GM19238 (cell line): ENCODE measurements around the gene AUTS2.

ENCODE experiments used
- DNase-seq: peaks from one replicate; pipeline ENCODE4 v3.0.0; 2011; ENCODE audit warnings: low spot score; ENCODE audit not compliant: insufficient read length

Gene AUTS2

GRCh38 chr7:70292716-70293115 is 694.4 kb downstream of the AUTS2 start:
- no peak for DNase-seq

DNA sequence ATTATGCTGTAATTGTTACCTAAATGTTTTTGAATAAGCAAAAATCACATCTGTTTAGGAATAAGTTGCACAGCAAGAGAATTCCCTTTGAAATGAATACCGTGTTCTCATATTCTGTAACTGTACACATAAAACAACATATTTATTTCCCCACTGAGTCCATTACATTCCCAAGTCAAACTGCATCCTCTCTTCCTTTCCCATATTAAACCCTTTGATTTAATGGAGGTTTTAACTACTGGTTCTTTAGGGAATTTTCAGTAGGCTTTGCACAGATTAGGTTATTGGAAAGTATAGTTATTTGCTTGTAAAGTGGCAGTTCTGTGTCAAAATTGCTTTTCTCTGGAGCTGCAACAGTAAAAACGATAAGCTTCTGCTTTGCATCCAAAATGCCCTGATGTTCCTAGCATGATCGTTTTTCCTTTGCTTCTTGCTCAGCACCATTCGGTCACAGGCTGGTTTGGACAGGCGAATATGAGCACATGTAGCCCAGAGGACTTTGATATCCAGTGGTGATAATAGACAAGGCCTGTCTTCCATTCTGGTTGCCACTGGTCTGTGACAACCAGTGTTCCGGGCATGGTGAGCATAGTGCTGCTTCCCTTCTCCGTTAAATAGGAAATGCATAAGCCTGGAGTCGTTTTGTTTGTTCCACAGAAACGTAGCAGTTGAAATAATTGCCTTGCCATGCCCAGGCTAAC is 696.1 kb downstream of the AUTS2 start:
- no peak for DNase-seq

GRCh38 chr7:70298780-70299471 is 700.7 kb downstream of the AUTS2 start:
- DNase-seq = no peak

DNA sequence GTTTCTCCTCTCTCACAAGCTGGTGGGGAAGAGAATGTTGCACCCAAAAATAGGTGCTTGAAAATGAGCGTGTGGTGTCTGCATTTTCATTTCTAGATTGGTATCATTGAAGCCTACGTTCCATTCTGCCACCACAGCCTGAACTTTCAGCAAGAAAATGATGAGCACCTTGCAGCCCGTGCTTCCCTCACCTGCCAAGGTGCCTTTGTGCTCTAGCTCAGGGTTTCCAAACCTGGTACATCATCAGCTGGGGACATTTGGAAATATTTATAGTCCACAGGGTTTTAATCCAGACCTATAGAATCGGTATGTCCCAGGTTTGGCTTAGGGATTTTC is 701.2 kb downstream of the AUTS2 start:
- DNase-seq = no peak

GRCh38 chr7:70301673-70302185 is 703.5 kb downstream of the AUTS2 start:
- no peak for DNase-seq

- no peak for DNase-seq
Observed at GRCh38 chr7:70303309-70303708, 705.0 kb downstream of the AUTS2 start.

DNA sequence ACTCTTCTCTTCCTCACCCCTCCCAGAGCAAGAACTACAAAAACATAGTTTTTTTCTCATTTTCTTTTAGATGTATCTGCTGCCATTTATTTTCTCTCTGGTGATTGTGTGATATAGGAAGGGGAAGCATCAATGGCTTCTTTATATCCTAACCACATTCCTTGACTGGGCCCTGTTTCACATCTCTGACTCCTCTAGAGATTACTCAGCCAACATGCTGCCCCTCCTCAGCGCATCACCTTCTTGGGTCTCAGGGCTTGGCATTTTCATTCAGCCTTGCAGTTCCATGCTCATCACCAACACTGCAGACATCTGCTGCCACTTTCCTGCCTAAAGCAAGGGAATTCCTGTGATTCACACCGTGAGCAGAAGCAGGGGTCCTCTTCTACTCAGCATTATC is 705.5 kb downstream of the AUTS2 start:
- DNase-seq = no peak

- DNase-seq = no peak
Observed at GRCh38 chr7:70306173-70306572, 707.9 kb downstream of the AUTS2 start.

- DNase-seq = no peak
Observed at GRCh38 chr7:70307544-70308106, 709.4 kb downstream of the AUTS2 start.

DNA sequence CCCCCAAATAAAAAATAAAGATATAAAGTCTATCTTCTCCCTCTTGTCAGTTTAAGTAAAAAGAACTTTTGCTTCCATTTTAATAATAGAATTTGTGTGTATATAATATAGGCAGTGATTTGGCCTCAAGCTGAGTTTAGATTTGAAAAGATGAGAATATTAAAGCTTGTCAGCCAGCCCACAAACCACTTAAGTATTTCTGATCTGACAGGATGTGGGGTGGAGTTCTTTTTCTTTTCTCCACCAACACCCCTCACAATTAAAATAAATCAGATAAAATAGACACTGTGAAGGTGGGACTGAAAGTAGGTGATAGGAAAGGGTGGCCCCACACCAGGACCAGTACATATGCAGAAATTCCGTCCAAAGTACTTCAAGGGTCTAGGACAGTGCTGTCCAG is 714.1 kb downstream of the AUTS2 start:
- DNase-seq = no peak

DNA sequence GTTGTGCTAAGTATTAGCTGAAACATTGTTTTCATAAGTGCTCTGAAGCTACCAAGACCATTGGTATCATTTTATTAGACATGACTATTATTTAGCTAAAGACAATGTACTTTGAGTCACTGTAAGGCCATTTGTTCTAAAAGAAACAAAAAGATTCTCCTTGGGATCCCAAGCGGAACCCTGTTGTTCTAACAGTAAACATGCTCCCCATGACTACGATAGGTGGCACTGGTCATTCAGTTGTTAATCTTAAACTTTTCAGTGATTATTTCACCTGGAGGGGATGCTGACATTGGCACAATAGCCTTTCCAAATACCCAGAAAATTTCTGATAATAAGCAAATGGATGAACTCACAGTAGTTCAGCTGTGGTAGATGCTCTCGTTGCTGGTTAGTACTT is 715.0 kb downstream of the AUTS2 start:
- DNase-seq = no peak

DNA sequence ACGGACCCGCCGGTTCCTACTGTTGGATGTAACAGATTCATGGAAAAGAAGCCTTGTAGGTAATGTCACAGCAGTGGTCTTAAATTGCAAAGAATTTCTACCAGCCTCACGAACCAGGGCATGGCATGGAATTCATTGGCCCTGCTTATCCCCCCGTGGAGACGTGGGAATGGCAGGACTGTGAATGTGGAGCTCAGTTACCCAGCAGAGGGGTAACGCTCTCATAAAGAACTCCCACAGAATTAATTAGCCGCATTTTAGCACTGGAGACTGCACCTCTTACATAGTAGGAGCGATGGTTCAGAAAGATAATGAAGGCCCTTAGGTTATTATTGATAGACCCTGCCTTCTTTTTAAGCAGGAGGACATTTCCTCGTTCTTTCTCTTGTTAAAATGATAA is 715.4 kb downstream of the AUTS2 start:
- DNase-seq = no peak

GRCh38 chr7:70314221-70314620 is 715.9 kb downstream of the AUTS2 start:
- no peak for DNase-seq

GRCh38 chr7:70316745-70317144 is 718.5 kb downstream of the AUTS2 start:
- DNase-seq = no peak

DNA sequence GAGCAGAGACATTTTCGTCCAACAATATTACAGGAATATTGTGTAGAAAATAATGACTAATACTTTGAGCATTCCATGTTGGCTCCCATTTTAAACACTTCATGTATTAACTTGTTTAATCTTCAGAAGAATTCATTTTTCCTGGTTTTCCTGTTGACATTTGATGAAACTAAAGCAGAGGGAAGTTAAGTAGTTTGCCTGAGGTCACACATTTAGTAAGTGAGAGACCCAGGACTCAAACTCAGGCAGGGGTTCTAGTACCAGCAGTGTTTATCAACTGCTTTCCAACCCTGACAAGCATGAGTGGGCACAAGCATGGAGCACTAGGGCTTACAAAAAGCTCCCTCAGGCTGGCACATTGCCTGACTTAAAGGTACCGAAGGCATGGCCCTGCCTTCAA is 719.1 kb downstream of the AUTS2 start:
- no peak for DNase-seq

- DNase-seq = no peak
Observed at GRCh38 chr7:70318511-70318910, 720.2 kb downstream of the AUTS2 start.

DNA sequence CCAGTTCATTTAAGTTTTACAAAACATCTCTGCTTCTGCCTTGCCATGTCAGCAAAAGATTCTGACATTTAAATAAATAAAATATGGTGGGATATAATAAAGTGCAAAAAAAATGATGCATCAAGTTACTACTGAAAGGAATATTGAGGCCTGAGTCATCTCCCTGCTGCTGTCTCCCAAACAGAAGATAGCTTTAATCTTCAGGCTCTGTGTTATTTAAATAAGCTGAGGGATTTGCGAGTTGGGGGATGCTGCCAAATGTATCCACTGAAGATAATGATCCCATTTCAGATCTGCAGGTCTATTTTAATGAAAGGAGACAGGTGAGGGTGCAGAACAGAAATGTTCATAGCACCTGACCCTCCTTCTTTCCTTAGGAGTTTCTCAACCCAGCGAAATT is 720.8 kb downstream of the AUTS2 start:
- DNase-seq = no peak

DNA sequence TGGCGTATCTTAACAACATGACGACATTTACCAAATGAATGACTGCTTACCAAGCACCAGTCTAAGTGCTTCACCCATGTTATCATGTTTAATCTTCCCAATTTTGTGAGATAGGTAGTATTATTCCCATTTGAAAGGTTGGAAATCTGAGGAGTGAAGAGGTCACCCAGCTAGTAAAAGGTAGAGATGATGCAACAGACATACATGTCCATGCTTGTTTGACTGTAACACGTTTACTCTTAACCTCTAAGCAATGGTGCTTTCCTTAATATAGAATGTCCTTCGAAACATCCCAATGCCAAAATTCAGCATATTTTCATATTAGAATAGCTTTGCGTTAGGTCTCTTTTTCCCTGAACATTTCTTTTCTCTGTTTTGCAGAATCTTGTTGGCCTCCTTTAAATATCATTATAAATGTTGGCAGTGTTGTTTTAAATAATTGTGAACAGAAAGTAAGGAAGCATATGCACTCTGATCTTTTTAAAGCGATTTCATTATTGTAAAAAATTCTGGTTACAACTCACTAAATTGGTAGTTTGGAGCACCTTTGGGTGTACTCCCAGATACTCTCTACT is 722.8 kb downstream of the AUTS2 start:
- DNase-seq = no peak

DNA sequence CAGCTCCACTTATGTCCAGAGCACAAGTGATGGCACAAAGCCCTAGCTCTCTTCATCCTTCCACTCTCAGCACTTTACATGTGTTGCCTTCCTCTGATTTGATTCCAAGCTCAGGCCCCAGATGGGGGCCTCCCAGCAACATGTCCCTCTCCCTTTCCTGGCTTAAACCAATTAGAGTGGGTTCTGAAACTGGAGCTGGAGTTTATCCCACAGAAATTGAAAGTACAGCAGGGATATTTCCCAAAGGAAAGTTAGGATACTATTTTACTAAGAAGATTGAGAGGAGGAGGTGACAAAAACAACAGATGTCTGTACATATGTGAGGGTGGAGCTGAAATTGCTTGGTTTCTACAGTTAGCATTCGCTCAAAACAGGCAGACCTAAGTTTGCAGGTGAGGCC is 724.6 kb downstream of the AUTS2 start:
- no peak for DNase-seq

- no peak for DNase-seq
Observed at GRCh38 chr7:70325509-70326101, 727.3 kb downstream of the AUTS2 start.

DNA sequence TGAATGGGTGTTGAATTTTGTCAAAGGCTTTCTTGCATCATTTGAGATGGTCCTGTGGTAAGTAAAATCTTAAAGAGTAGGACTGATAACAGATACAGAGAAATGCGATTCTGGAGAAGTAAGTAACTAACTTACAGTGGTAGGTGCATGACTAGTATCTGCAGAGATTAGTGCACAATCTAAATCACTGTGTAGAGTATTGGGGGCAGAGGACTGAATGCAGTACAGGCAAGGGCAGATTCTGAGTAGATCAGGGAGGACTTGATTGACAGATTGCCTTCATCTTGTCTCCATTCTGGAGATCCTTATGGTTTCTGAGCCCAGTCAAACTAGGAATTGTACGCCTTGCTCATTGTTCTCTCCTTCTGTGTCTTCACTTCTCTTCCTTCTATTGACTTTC is 736.0 kb downstream of the AUTS2 start:
- no peak for DNase-seq

DNA sequence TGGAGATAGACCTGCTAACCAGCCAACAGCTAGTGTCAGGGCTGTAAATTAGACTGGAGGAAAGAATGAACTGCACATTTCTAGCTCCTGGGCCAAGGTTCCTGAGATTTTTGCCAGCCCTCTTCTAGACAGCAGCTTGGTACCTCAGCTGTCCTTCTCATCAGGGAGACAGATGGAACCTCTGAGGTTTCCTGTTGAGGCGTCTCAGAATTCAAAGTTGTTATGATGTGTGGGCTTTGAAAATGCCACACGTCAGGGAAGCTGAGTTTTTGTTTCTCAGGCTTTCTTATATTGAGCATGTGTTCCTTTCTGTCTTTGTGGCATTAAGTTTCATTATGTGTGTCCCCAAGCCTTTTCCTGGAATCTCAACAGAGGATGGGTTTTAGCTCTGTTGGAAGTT is 736.6 kb downstream of the AUTS2 start:
- DNase-seq = no peak
